Activated CD8-positive, alpha-beta memory T cell treated with anti-CD3 and anti-CD28 coated beads, Interleukin-2, amount 50 U/mL, for 24 hours (primary cell): ENCODE results near the gene NCOA3.
"Not testable (repeated sequence)": the region's sequence is repeated elsewhere in the genome, so short reads cannot be mapped to it uniquely, and the experiment has no call there.

ENCODE experiments used
- DNase-seq: peaks from one replicate; pipeline ENCODE4 v3.0.0-alpha.2; 2020; ENCODE audit errors: extremely low read depth

Gene NCOA3

DNA sequence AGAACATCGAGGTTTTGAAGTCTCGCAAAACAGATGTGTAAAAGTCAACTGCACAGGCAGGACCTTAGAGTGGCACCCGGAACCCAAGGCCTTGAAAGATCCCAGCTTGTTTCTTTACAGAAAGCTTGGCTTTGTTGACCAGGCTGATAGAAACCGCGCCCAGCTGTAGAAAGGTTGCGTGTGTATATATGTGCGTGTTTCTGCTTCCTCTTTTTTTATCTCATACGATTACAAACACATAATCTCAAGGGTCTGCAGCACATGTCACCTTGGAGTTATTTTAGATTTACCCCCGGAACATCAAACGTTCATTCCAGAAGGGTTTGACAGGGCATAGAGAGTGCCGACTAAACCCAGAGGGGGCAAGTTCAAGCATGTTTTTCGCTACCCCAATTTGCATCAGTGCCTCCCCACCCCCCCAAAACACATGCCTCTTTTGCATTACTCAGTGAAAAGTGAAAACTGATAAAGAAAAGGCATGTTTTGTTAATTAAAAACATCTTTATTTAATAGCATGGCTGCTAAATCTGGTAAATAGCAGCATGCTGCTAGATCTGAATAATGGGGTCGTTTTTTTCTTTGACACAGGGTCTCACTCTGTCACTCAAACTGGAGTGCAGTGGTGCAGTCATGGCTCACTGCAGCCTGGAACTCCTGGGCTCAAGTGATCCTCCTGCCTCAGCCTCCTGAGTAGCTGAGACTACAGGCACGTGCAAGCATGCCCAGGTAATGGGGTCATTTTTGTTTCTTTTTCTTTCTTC is 33.2 kb upstream of the NCOA3 start:
- DNase-seq = no peak

DNA sequence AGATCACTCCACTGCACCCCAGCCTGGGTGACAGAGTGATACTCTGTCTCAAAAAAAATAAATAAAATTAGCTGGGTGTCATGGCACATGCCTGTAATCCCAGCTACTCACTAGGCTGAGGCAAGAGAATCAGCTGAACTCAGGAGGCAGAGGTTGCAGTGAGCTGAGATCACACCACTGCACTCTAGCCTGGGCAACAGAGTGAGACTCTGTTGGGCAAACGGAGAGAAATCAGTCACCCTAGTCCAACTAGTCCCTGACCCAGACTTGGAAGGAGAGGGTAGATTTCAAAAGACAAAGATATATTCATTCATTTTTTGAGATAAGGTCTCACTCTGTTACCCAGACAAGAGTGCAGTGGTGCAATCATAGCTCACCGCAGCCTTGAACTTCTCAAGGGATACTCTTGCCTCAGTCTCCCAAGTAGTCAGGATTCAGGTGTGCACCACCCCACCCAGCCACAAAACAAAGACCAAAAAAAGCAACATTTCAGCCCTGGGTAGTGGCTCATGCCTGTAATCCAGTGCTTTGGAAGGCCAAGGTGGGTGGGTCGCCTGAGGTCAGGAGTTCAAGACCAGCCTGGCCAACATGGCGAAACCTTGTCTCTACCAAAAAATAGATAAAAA is 26.2 kb upstream of the NCOA3 start:
- no peak for DNase-seq

- no peak for DNase-seq
Observed at GRCh38 chr20:47476452-47476851, 25.2 kb upstream of the NCOA3 start.

DNA sequence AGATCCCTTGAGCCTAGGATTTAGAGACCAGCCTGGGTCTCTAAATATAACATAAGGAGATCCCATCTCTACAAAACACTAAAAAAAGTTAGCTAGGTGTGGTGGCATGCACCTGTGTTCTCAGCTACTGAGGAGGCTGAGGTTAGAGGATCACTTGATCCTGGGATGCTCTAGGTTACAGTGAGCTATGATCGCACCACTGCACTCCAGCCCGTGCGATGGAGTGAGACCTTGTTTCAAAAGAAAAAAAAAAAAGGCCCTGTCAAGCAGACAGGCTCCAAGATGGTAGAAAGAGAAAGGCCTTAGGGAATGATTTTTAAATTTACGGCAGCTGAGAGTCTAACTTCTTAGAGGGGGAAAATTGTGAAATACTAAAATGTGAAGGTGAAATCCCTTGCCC is 22.6 kb upstream of the NCOA3 start:
- no peak for DNase-seq

- no peak for DNase-seq
Observed at GRCh38 chr20:47479506-47479905, 22.2 kb upstream of the NCOA3 start.

DNA sequence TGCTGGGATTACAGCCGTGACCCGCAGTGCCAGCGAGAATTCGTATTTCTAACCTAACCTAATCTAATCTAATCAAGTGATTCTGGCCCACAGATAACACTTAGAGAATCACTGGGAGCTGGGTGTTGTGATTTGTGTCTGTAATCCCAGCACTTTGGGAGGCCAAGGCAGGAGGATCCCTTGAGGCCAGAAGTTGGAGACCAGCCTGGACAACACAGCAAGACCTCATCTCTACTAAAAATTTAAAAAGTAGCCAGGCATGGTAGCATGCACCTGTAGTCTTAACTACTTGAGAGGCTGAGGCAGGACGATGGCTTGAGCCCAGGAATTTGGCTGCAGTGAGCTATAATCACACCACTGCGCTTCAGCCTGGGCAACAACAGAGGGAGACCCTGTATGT is 21.4 kb upstream of the NCOA3 start:
- DNase-seq = no peak

- DNase-seq = no peak
Observed at GRCh38 chr20:47480705-47481104, 21.0 kb upstream of the NCOA3 start.

- DNase-seq = no peak
Observed at GRCh38 chr20:47481330-47482216, 20.1 kb upstream of the NCOA3 start.

DNA sequence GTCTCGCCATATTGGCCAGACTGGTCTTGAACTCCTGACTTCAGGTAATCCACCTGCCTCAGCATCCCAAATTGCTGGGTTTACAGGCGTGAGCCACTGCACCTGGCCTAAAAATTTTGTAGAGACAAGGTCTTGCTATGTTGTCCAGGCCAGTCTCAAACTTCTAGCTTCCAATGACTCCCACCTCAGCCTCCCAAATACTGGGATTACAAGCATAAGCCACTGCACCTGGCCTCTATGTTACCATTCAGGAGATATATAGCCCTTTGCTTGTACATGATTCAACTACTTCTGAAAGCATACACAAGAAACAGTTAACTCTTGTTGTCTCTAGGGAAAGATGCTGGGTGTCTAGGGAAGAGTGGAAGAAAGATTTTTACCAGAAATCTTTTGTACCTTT is 19.0 kb upstream of the NCOA3 start:
- DNase-seq = no peak

DNA sequence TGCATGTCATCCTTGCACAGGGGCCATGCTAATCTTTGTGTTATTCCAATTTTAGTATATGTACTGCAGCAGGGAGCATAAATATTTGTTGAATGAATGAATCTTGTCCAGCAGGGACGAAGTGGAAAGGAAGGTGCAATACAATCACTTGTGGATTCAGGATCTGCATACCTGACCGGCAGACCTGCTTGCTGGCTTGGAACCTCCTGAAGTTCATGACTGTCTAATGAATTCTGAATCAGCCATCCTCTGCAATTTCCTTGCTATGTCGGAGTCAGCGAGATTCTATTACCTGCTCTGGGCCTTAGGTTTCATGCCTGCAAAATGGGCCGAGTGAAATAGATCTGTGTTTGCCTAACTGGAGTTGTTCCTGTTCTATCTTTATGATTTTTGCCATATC is 17.4 kb upstream of the NCOA3 start:
- DNase-seq = no peak

- peak; percentile 47 for DNase-seq
Observed at GRCh38 chr20:47487175-47487917, 14.3 kb upstream of the NCOA3 start.

DNA sequence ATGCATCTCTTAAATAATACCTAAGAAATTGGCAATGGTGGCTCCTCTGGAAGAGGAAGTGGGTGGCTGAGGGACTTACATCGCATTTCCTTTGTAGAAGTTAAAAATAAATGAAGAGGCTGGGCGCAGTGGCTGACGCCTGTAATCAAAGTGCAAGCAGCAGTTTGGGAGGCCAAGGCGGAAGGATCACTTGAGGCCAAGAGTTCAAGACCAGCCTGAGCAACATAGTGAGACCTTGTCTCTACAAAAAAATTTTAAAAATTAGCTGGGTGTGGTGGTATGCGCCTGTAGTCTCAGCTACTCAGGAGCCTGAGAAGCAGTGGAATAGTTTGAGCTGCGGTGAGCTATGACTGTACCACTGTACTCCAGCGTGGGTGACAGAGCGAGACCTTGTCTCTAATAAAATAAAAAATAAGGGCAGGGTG is 12.2 kb upstream of the NCOA3 start:
- no peak for DNase-seq

DNA sequence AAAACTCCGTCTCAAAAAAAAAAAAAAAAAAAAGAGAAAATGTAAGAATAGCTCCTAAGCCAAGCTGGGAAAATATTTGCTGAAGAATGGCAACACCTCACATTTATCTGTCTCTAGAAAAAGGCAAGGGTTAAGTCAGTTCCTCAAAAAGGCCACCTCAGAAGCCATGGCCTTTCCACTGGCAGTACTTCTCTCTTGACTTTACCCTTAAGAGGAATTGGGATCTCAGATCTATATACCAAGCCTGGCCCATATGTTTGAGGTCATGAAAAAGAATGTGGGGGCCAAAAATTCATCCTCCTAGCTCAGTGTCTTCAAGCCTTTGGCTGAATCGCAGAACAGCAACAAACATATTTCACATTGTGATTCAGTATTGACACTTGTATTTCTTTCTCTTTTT is 10.9 kb upstream of the NCOA3 start:
- no peak for DNase-seq

- DNase-seq = no peak
Observed at GRCh38 chr20:47492284-47492683, 9.4 kb upstream of the NCOA3 start.

- DNase-seq = no peak
Observed at GRCh38 chr20:47493175-47493962, 8.3 kb upstream of the NCOA3 start.

GRCh38 chr20:47493963-47494293 is 7.8 kb upstream of the NCOA3 start:
- DNase-seq = no peak

- DNase-seq = not testable (repeated sequence)
Observed at GRCh38 chr20:47494606-47495005, 7.1 kb upstream of the NCOA3 start.

GRCh38 chr20:47496118-47496517 is 5.6 kb upstream of the NCOA3 start:
- no peak for DNase-seq

- no peak for DNase-seq
Observed at GRCh38 chr20:47498606-47499005, 3.1 kb upstream of the NCOA3 start.

DNA sequence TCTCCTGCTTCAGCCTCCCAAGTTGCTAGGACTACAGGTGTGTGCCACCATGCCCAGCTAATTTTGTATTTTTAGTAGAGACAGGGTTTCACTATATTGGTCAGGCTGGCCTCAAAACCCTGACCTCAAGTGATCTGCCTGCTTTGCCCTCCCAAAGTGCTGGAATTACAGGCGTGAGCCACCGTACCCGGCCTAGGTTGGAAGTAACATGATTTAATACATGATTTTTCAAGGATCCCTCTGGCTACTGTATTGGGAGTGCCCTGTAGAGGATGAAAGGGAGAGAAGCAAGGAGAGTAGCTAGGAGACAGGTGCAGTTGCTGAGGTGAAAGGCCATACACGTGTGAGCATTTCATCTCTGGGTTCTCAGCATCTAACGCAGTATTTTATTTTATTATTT is 2.6 kb upstream of the NCOA3 start:
- DNase-seq = no peak

- DNase-seq = not testable (repeated sequence)
Observed at GRCh38 chr20:47500082-47500481, 1.6 kb upstream of the NCOA3 start.
